Activated CD4-positive, alpha-beta T cell treated with anti-CD3 and anti-CD28 coated beads for 4 hours (primary cell): ENCODE results near the gene EP300.

Experiments used
- DNase-seq, 2 donors: peaks; one replicate each; pipeline ENCODE4 v3.0.0-alpha.2; 2020

EP300 gene

DNA sequence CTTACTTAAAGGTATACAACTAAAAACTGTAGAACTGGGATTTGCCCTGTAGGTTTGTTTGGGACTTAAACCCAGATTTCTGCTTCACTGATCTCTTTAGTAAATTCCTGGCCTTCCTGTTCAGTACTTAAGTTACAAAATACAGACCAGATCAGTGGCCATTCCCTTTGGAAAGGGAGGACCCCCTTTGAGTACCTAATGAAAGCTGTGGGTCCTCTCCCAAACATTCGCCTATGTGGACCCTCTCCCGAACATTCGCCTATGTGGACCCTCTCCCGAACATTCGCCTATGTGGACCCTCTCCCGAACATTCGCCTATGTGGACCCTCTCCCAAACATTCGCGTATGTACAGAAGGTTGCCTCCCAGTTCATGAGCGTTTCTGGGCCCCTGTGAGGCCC lies 123.0 kb downstream of the EP300 start:
- no peak for DNase-seq

DNA sequence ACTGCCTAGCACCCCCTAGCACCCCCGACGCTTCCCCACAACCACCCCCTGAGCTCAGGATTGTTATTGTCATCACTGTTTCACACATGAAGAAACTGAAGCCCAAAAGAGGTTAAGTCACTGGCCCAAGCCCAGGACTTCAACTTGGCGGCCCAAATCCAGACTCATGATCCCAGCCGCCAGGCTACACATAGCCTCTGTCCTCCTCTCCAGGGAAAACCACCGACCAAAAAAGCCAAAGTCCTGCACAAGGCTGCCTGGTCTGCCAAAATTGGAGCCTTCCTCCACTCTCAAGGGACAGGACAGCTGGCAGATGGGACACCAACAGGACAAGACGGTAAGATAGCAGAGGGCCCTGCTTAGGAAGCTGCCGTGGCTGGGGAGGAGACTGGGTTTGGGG lies 123.5 kb downstream of the EP300 start:
- no peak for DNase-seq

DNA sequence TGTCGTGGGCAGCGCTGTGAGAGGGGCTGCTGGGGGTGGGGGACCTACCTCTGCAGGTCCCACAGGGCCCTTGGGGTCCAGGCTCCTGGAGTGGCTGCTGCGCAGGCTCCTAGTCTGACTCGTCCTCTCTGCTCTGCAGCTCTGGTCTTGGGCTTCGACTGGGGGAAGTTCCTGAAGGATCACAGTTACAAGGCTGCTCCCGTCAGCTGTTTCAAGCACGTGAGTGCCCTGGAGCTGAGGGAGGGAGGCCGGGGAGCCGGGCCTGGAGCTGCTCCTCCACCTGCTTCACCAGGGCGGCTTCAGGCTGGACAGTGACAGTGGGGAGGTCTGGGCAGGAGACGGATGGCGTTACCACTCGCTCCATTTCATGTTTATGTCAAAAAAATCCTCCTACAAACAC lies 124.6 kb downstream of the EP300 start:
- no peak for DNase-seq

- DNase-seq: peak in 1 of 2 donors; percentile 15
These were observed 125.3 kb downstream of the EP300 start for GRCh38 chr22:41217553-41218157.

DNA sequence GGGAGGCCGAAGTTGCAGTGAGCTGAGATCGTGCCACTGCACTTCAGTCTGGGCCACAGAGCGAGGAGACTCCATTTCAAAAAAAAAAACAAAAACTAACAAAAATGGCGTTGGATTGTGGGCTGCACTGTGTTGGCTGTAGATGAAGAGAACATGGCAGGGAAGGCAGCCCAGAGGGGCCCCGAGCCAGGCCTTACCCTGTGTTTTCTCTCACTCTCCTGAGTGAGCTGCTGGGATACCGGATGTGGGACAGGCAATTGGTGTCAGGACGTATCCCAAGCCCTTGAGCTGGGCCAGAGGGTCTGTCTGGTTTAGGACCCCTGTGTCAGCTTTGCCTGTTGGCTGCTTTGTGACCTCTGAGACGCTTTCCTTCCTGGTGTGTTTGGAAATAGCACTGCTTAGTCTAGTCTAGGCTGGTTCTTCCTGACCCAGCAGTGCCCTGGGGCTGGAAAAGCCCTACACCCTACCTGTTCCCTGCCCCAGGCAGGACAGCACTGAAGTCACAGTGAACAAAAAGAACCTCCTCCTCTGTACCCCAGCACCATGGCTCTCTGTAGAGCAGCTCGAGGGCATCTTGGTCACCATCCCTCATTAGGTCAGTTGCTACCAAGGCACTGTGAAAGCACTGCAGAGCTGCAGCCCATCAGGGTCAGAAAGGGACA lies 130.6 kb downstream of the EP300 start:
- DNase-seq: no peak

DNA sequence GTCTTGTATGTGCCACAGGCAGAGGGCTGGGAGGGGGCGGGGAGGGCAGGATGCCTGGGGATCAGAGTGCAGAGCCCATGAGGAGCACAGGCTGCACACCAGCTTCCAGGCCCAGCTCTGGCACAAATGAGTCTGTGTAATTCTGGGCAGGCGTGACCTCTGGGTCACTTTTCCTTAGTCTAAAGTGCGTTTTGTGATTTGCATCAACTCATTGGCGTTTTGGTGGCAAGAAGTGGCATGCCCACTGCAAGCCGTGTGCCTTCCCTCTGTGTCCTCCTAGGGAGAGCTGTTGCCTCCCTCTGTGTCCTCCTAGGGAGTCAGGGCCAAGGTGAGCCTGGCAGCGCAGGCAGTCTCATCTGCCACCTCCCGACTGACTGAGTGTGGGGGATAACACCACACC lies 131.1 kb downstream of the EP300 start:
- DNase-seq: no peak

DNA sequence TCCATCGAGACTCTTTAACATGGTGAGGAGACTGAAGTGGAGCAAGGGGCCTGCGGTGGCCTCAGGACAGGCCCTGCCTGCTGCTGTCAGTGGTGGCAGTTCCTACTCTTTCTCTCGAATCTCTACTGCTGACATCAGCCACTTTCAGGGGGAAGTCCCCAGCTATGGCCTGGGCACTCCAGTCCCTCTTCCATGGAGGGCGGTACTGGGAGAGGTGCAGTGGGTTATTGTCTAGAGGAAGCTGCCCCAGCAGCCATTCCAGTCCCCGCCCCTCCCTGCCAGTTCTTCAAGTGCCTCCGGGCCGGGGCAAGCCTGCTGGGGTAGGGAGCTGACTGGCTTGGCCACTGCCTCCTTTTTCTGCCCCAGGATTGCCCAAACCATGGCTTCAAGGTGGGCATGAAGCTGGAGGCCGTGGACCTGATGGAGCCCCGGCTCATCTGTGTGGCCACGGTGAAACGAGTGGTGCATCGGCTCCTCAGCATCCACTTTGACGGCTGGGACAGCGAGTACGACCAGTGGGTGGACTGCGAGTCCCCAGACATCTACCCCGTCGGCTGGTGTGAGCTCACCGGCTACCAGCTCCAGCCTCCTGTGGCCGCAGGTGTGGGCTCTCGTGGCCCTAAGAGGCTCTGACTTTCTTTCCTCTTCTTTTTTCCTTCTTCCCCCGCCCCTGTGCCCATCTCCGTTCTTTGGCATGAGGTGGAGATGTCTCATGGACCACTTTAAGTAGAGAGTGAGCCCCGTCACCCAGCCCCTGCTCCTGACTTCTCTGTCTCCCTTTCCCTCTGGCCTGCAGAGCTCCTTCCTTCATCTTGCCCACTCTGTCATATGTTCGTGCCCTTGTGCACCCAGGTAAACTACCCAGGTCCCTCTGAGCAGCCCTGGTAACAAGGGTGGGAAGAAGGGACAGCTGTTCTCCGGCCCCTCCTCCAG lies 134.6 kb downstream of the EP300 start:
- no peak for DNase-seq

DNA sequence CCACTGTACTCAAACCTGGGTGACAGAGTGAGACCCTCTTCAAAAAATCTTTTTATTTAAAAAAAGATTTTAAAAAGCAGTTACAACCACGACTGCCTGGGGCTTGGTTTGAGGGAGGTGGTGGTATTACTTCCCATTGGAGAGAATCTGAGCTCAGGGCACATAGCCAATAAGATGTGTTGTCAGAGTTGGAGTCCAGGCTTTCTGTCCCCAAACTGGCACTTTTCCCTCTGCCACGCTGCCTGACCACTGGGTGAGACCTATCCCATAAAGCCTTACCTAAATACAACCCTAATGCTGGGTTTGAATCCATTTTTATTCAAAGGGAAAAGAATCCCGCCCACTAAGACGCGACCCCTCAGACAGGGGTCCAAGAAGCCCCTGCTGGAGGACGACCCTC lies 136.8 kb downstream of the EP300 start:
- DNase-seq: no peak
